GM19240 (cell line): ENCODE results near the gene SRGAP3.

Experiments
- DNase-seq: peaks from one replicate; pipeline ENCODE4 v3.0.0; 2011; ENCODE audit warnings: low spot score; ENCODE audit not compliant: insufficient read length

Gene SRGAP3

DNA sequence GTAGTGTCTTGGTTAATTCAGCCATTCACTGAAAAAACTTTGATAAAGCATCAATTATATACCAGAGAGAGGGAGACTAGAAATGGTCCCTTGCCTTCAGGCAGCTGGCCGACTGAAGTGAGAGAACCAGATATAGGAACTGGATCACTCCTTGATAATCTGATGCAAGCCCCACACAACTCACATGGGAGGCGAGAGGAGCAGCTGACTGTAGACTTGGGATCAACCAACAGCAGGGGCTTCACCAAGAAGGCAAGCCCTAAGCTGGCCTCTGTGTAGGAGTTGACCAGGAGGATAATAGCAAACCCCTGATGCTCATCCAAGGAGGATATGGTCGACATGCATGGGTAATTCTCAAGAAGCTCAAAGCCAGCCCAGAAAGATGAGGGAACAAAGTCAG, 133.1 kb downstream of the SRGAP3 start:
- DNase-seq = no peak

DNA sequence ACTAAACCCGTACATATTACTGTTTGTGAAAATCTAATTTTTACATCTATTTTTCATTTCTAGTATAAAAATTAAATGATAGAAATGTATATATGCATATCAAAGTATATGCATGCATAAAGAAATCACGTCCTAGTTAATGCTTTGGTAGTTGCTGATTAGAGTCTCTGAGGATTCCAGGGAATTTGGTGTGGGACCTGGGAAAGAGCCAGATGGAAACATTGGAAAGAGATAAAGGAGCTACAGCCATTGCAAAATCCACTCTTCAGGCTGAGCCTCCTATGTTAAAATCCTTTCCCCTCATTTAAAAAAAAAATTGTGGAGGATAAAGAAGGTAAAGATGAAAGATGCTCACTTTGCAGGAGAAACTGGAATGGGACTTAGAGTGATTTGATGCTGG, 134.1 kb downstream of the SRGAP3 start:
- no peak for DNase-seq

GRCh38 chr3:9113040-9113439, 136.4 kb downstream of the SRGAP3 start:
- no peak for DNase-seq

DNA sequence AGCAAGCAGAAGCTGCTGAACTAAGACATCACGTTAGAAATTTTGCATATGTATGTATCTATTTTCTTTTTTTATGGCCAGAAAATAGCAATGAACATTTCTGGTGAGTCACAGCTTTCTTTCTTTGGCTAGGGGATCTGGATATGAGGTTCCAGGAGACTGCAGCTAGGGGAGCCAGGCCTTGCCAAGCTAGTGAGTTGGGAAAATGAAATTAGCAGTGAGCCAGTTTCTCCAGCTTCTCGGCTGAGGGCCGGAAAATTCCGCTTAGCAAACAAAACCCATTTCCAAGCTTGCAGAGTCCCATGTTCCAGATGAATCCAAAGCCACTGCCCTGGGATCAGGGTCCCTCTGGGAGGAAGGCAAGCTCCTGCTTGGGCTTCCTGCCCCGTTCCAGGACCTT, 137.6 kb downstream of the SRGAP3 start:
- DNase-seq = no peak

- DNase-seq = no peak
These were observed 138.0 kb downstream of the SRGAP3 start for GRCh38 chr3:9111417-9111816.

- no peak for DNase-seq
These were observed 138.6 kb downstream of the SRGAP3 start for GRCh38 chr3:9110802-9111201.

- no peak for DNase-seq
These were observed 139.1 kb downstream of the SRGAP3 start for GRCh38 chr3:9110316-9110715.

GRCh38 chr3:9109568-9109914, 139.9 kb downstream of the SRGAP3 start:
- no peak for DNase-seq

- DNase-seq = no peak
These were observed 140.4 kb downstream of the SRGAP3 start for GRCh38 chr3:9108876-9109567.

DNA sequence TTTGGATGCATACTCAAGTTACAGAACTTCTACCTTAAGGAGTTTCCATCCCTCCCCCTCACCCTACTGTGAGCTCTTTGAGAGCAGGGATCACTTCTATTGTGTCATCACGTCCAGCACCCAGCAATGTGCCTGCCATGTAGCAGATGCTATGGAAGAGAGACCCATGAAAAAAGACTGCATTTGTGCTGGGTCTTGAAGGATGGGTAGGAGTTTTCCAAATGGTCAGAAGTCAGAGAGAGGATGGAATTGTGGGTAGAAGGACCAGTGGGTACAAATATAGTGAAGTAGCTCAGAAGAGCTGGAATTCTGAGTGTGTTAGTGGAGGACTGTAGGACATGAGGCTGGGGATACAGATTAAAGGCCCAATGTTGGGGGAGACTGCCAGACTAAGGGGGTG, 141.7 kb downstream of the SRGAP3 start:
- no peak for DNase-seq

GRCh38 chr3:9105421-9105820, 144.0 kb downstream of the SRGAP3 start:
- no peak for DNase-seq

DNA sequence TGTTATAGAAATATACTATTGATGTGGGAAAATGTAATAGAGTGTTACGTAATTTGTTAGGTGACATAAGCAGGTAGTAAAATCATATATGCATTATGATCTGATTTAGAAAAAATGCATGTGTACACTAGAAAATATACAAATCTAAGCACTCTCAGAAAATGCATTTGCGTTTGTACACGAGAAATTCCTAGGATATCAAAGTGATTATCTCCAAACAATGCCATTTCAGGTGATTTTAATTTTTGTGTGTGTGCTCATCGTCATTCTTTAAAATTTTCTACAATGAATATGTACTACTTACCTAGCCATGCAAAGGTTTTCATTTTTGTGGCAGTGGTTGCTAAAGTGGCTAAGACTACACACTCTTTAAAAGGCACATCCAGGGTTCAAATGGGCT, 145.3 kb downstream of the SRGAP3 start:
- no peak for DNase-seq

GRCh38 chr3:9102240-9102981, 147.0 kb downstream of the SRGAP3 start:
- DNase-seq = no peak

DNA sequence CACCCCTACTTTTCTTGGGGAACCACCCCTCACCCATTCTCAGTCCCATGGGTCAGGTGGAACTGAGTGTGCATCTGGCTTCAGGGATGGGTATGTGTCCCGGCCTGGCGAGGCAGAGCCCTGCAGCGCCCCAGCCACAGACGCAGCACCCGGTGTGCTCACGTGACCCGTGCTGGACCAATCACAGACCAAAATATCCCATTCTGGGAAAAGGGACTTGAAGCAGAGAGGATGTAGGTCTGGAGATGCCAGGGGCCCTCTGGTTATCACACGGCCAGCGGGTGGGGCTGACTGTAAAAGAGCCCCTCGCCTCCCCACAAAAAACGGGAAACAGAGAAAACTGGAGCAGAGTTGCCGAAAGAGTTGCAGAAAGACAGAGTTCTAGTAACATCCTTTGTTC, 148.2 kb downstream of the SRGAP3 start:
- no peak for DNase-seq

- no peak for DNase-seq
These were observed 148.9 kb downstream of the SRGAP3 start for GRCh38 chr3:9100513-9100894.

- DNase-seq = no peak
These were observed 149.5 kb downstream of the SRGAP3 start for GRCh38 chr3:9099702-9100512.

GRCh38 chr3:9098716-9099675, 150.4 kb downstream of the SRGAP3 start:
- no peak for DNase-seq

- no peak for DNase-seq
These were observed 152.0 kb downstream of the SRGAP3 start for GRCh38 chr3:9097495-9097894.

DNA sequence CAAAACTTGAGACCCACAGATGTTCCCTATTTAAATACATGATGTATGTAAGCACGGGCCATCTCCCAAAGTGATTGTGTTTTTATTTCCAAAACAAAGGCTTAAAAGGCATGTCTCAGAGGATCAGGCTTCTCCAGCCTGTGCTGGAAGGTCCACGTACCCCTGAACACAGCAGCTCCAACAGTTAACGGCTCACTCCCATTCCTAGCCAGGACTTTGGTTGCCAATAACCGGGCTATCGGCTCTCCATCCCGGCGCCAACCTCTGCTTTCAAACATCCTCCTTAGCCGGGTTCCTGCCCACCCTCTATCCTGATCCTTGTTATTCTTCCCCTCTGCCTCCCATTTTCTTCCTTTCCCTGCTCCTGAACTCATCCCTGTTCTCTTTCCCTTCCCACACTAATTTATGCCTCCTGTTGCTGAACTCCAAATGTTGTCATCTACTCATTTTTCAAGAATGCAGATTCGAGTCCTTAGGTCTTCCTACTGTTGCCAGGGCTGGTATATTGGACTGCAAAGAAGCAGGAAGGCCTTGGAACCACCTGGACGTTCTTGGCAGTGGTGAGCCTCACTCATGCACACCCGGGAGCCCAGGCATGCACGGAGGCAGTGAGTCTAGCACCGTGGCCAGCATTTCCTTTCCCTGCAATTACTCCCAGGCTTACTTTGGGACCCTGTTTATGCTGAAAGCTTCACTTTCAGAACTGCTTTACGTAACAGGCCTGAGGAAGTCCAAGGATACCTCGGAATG, 157.8 kb downstream of the SRGAP3 start:
- DNase-seq = no peak
